ENCODE results near the gene DRD2.
A peak's percentile ranks its signal among the peaks of the same experiment; 100 is the strongest.

- peak; percentile 14; the same call in 1 of the 2 replicates for TF ChIP-seq RXRB (CRISPR knock-in tag; IDR thresholded peaks at IDR 0.05; ENCODE audit: borderline replicate concordance)
- TF ChIP-seq ZKSCAN1 (IDR thresholded peaks at IDR 0.05; ENCODE audit: low read length): no peak
- no peak for TF ChIP-seq ZUFSP (CRISPR knock-in tag; IDR thresholded peaks at IDR 0.05; ENCODE audit: borderline replicate concordance)
- no peak for TF ChIP-seq ZNF883 (CRISPR knock-in tag; IDR thresholded peaks at IDR 0.05; ENCODE audit: not compliant biosample characterization)
- TF ChIP-seq SMARCC2 (IDR thresholded peaks at IDR 0.05): no peak
- no peak for TF ChIP-seq CBX2 (IDR thresholded peaks at IDR 0.05; ENCODE audit: low read depth, low read length)
- no peak for TF ChIP-seq CBX2 (CRISPR knock-in tag; IDR thresholded peaks at IDR 0.05; ENCODE audit: low read depth)
- TF ChIP-seq MBNL3 (CRISPR knock-in tag; conservative IDR thresholded peaks at IDR 0.05): no peak
- no peak for TF ChIP-seq RFX1 (IDR thresholded peaks at IDR 0.05)
These were observed 637 bp downstream of the DRD2 start for GRCh38 chr11:113474362-113475159.
